Endothelial cell of umbilical vein (primary cell): ENCODE data around the gene IQCC. TPM values are rescaled to one million over a fixed set of nuclear protein-coding genes. Genes with fewer than 3 reads are reported as not detected.

Experiments used
- BruUV-seq: library from RNA; stranded (reverse); fragments of 400-500 nt; replicated peaks from 2 replicates; lab custom pipeline; 2021; lab: Mats Ljungman, UMichigan
- CTCF ChIA-PET: fragments of 300-600, 350-600 bp; sonication (Branson Sonifier 250); formaldehyde crosslinking; loops from one replicate; lab custom pipeline; 2021; ENCODE audit warnings: antibody characterized with exemption, inconsistent platforms; lab: Charles Lee
- POLR2A ChIA-PET: fragments of 300-600, 350-600 bp; sonication (Branson Sonifier 250); formaldehyde crosslinking; loops from one replicate; lab custom pipeline; 2021; ENCODE audit warnings: antibody characterized with exemption, inconsistent platforms; lab: Charles Lee
- DNase-seq: peaks from one replicate; pipeline ENCODE4 v3.0.0-alpha.2; 2011; ENCODE audit warnings: low read depth, low spot score
- FAIRE-seq: peaks from 2 replicates; lab custom pipeline; 2011; peaks lifted over from hg19 to GRCh38; lab: Jason Lieb, UNC
- H2AFZ ChIP-seq: 2 replicates; pipeline ENCODE4 v1.6.0; 2012; ENCODE audit warnings: low read depth, low read length, control low read depth, inconsistent platforms
- H3K27ac ChIP-seq: 2 replicates; pipeline ENCODE4 v1.5.1; 2011; ENCODE audit warnings: low read depth, mild to moderate bottlenecking, control low read depth, low read length, moderate library complexity; ENCODE audit not compliant: insufficient read depth
- H3K27me3 ChIP-seq, 2 experiments: 2 replicates each; pipeline versions ENCODE4 v1.6.0 to v1.6.1; 2011; ENCODE audit warnings: low read length in 2 of 2, mixed read lengths in 1 of 2; ENCODE audit not compliant: control insufficient read depth in 2 of 2, insufficient read depth in 2 of 2
- H3K36me3 ChIP-seq, 2 experiments: 2 replicates in 1 of 2; 3 replicates in 1 of 2; pipeline ENCODE4 v1.5.1; 2011; ENCODE audit warnings: low read length in 2 of 2, mild to moderate bottlenecking in 1 of 2, moderate library complexity in 1 of 2; ENCODE audit not compliant: control insufficient read depth in 2 of 2, insufficient read depth in 2 of 2; ENCODE audit errors: extremely low read depth in 1 of 2
- H3K4me1 ChIP-seq: 3 replicates; pipeline ENCODE4 v1.5.1; 2011; ENCODE audit warnings: mild to moderate bottlenecking, low read length; ENCODE audit not compliant: control insufficient read depth, insufficient read depth; ENCODE audit errors: extremely low read depth
- H3K4me2 ChIP-seq: 2 replicates; pipeline ENCODE4 v1.6.1; 2011; ENCODE audit warnings: low read length, control low read depth, mixed read lengths; ENCODE audit not compliant: insufficient read depth
- H3K4me3 ChIP-seq, 3 experiments: fragments of 200-600 bp in 1 of 3; sonication (generic), shearing (Covaris generic) in 1 of 3; replicated peaks in 1 of 3; 2 replicates each; pipeline ENCODE4 v1.5.1; 2011 to 2016; ENCODE audit warnings: control low read depth in 3 of 3, low read length in 3 of 3, mild to moderate bottlenecking in 2 of 3, inconsistent platforms in 1 of 3, low read depth in 1 of 3, moderate library complexity in 1 of 3; ENCODE audit not compliant: insufficient read depth in 1 of 3
- H3K79me2 ChIP-seq: 2 replicates; pipeline ENCODE4 v1.6.0; 2012; ENCODE audit warnings: low read length, inconsistent platforms; ENCODE audit not compliant: control insufficient read depth, insufficient read depth
- H3K9ac ChIP-seq: replicated peaks from 2 replicates; pipeline ENCODE3; 2011; ENCODE audit warnings: low read length, control low read depth; ENCODE audit not compliant: insufficient read depth; ENCODE audit errors: extremely low read depth
- H3K9me1 ChIP-seq: replicated peaks from 3 replicates; pipeline ENCODE4 v1.6.0; 2011; ENCODE audit warnings: mild to moderate bottlenecking, low read length; ENCODE audit not compliant: control insufficient read depth, insufficient read depth; ENCODE audit errors: extremely low read depth
- H3K9me3 ChIP-seq: replicated peaks from 2 replicates; pipeline ENCODE4 v1.5.1; 2012; ENCODE audit warnings: low read length, inconsistent platforms; ENCODE audit not compliant: control insufficient read depth, insufficient read depth
- H4K20me1 ChIP-seq: replicated peaks from 2 replicates; pipeline ENCODE3; 2011; ENCODE audit warnings: mild to moderate bottlenecking, low read length; ENCODE audit not compliant: control insufficient read depth, insufficient read depth; ENCODE audit errors: extremely low read depth
- FOS ChIP-seq: IDR thresholded peaks from 2 replicates; pipeline ENCODE4 v1.6.1; 2011; ENCODE audit warnings: mild to moderate bottlenecking, low read length, moderate library complexity, borderline replicate concordance; ENCODE audit not compliant: insufficient read depth
- JUN ChIP-seq: IDR thresholded peaks from 2 replicates; pipeline ENCODE4 v1.6.1; 2011; ENCODE audit warnings: borderline replicate concordance, low read depth; ENCODE audit not compliant: insufficient read length, insufficient read depth
- MAX ChIP-seq: IDR thresholded peaks from 2 replicates; pipeline ENCODE4 v1.6.1; 2011; ENCODE audit not compliant: insufficient read depth, insufficient read length
- dilution Hi-C: fragments of 300-500 bp; cut with MboI; formaldehyde crosslinking; loops from one replicate; pipeline ENCODE4 v1.15.0; 2019; ENCODE audit warnings: low sequenced_read_pairs; ENCODE audit not compliant: extremely low pct_ligation_motif_present
- intact Hi-C: fragments of 100-400 bp; cut with micrococcal nuclease; formaldehyde crosslinking; loops from one replicate; pipeline ENCODE4 v1.10.0; 2022
- polyA plus RNA-seq, 4 experiments: library from polyadenylated mRNA; depleted of rRNA in 3 of 4; stranded (reverse) in 3 of 4; unstranded in 1 of 4; fragments of >200 nt; gene quantifications; 2 replicates each; pipeline versions ENCODE4 v1.2.1 to v1.2.3, GENCODE V29; 2011 to 2012; ENCODE audit warnings: missing spikeins in 1 of 4
- total RNA-seq: library from RNA; stranded (reverse); gene quantifications from 2 replicates; pipeline ENCODE4 v1.2.3, GENCODE V29; 2021

The IQCC gene
- total and polyA plus RNA-seq, 2 donors (not counting 3 experiments of a cell fraction or from before 2014, with no cell fraction given): 1.1 to 1.8 TPM

- no TSS peak for BruUV-seq
- Histone ChIP-seq H3K4me3 (no peak within 1 kb of the TSS), H4K20me1 (no peaks in the 10 kb centered on the region), H3K27ac (peak within 1 kb of the TSS; percentile 60), H3K9me1 (no peaks in the 10 kb centered on the region), H3K79me2 (no peaks in the 10 kb centered on the region), H2AFZ (peak within 1 kb of the TSS; percentile 45), H3K4me2 (peak within 1 kb of the TSS; percentile 5), H3K9ac (no peak within 1 kb of the TSS), H3K4me1 (peaks cover 51% of the 10 kb centered on the region), H3K27me3 (no peaks in the 10 kb centered on the region), H3K36me3 (no peaks in the 10 kb centered on the region), H3K9me3 (no peaks in the 10 kb centered on the region)
- dilution Hi-C loops: no loop called here
- intact Hi-C loops: no loop called here
- CTCF ChIA-PET: interaction anchor here (0.9 to 6.3 kb wide), 6 partner anchors 9 to 89 kb away, joined by 3 to 73 read pairs (median 36); partner anchors contain the start of gene MARCKSL1
- POLR2A ChIA-PET: interaction anchor here (2.9 kb wide), 1 partner anchor 89 kb away, joined by 16 read pairs; the partner anchor contains the start of gene MARCKSL1
- peak; percentile 66 for FAIRE-seq
- DNase-seq: peak; percentile 37
- TF ChIP-seq MAX (peak; percentile 12), JUN (no peak)
Observed at GRCh38 chr1:32246888-32247273, 41.4 kb downstream of the IQCC start, which contains the start of gene FAM167B. Gene FAM167B (plus strand): TSS chr1:32247222. CDS start chr1:32247422, 200 bp downstream.

GRCh38 chr1:32247452-32247851 lies 42.0 kb downstream of the IQCC start:
- Histone ChIP-seq H3K9ac (no peak overlapping the region), H3K27me3 (no peaks in the 10 kb centered on the region), H3K27ac (peak overlapping the region; percentile 60), H3K4me3 (no peak overlapping the region), H3K9me3 (no peaks in the 10 kb centered on the region), H3K36me3 (no peaks in the 10 kb centered on the region), H2AFZ (peak overlapping the region; percentile 45), H3K4me1 (peaks cover 50% of the 10 kb centered on the region), H3K79me2 (no peaks in the 10 kb centered on the region), H3K9me1 (no peaks in the 10 kb centered on the region), H4K20me1 (no peaks in the 10 kb centered on the region), H3K4me2 (no peak overlapping the region)
- POLR2A ChIA-PET: interaction anchor here (2.9 kb wide), 1 partner anchor 88 kb away, joined by 16 read pairs; the partner anchor contains the start of gene MARCKSL1
- TF ChIP-seq FOS: no peak
- CTCF ChIA-PET: interaction anchor here (1.2 to 6.3 kb wide), 9 partner anchors 10 to 89 kb away, joined by 3 to 73 read pairs (median 24); partner anchors contain the start of genes HDAC1 and MARCKSL1
- DNase-seq: no peak
- no TSS peak for BruUV-seq
- dilution Hi-C loops: no loop called here
- no peak for FAIRE-seq
- intact Hi-C loops: no loop called here
